ENCODE results near the gene RIBC1.
"Not testable (repeated sequence)": the region's sequence is repeated elsewhere in the genome, so short reads cannot be mapped to it uniquely, and the experiment has no call there.

Gene RIBC1

GRCh38 chrX:53422861-53423306, at the start of gene RIBC1:
Gene RIBC1, plus strand, starts transcription at chrX:53422873. Its CDS starts 3,404 bp downstream, at chrX:53426277.
- DNase-seq (ENCODE audit: low read depth), result no peak

- no peak for DNase-seq (ENCODE audit: low read depth)
Observed at GRCh38 chrX:53373307-53373706, 49.4 kb upstream of the RIBC1 start.

- no peak for DNase-seq (ENCODE audit: low read depth)
Observed at GRCh38 chrX:53374222-53374820, 48.4 kb upstream of the RIBC1 start.

GRCh38 chrX:53374923-53375322, 47.8 kb upstream of the RIBC1 start:
- no peak for DNase-seq (ENCODE audit: low read depth)

- no peak for DNase-seq (ENCODE audit: low read depth)
Observed at GRCh38 chrX:53376888-53377287, 45.8 kb upstream of the RIBC1 start.

- DNase-seq (ENCODE audit: low read depth), result no peak
Observed at GRCh38 chrX:53377464-53377863, 45.2 kb upstream of the RIBC1 start.

GRCh38 chrX:53379008-53379710, 43.5 kb upstream of the RIBC1 start:
- DNase-seq (ENCODE audit: low read depth), result no peak

- no peak for DNase-seq (ENCODE audit: low read depth)
Observed at GRCh38 chrX:53379747-53380146, 42.9 kb upstream of the RIBC1 start.

- no peak for DNase-seq (ENCODE audit: low read depth)
Observed at GRCh38 chrX:53383376-53384076, 39.1 kb upstream of the RIBC1 start.

- no peak for DNase-seq (ENCODE audit: low read depth)
Observed at GRCh38 chrX:53395605-53396298, 26.9 kb upstream of the RIBC1 start.

GRCh38 chrX:53398216-53398615, 24.5 kb upstream of the RIBC1 start:
- no peak for DNase-seq (ENCODE audit: low read depth)

GRCh38 chrX:53403535-53403934, 19.1 kb upstream of the RIBC1 start:
- DNase-seq (ENCODE audit: low read depth), result no peak

GRCh38 chrX:53412446-53412845, 10.2 kb upstream of the RIBC1 start:
- no peak for DNase-seq (ENCODE audit: low read depth)

GRCh38 chrX:53420351-53420750, 2.3 kb upstream of the RIBC1 start:
- DNase-seq (ENCODE audit: low read depth), result not testable (repeated sequence)

GRCh38 chrX:53421125-53421524, 1.5 kb upstream of the RIBC1 start:
- DNase-seq (ENCODE audit: low read depth), result no peak

GRCh38 chrX:53421772-53422085, 944 bp upstream of the RIBC1 start:
- DNase-seq (ENCODE audit: low read depth), result no peak

- peak; percentile 94 for DNase-seq (ENCODE audit: low read depth)
Observed at GRCh38 chrX:53422086-53422860, 400 bp upstream of the RIBC1 start, which contains the start of gene SMC1A. Gene SMC1A, minus strand, starts transcription at chrX:53422654. Its CDS starts 54 bp downstream, at chrX:53422600.

GRCh38 chrX:53429755-53430154, 7.1 kb downstream of the RIBC1 start:
- no peak for DNase-seq (ENCODE audit: low read depth)

GRCh38 chrX:53430231-53430630, 7.6 kb downstream of the RIBC1 start:
- no peak for DNase-seq (ENCODE audit: low read depth)

GRCh38 chrX:53433651-53434639, 11.3 kb downstream of the RIBC1 start, which contains the start of gene HSD17B10:
Gene HSD17B10, minus strand, starts transcription at chrX:53434370. Its CDS starts 25 bp downstream, at chrX:53434345.
- peak; percentile 72 for DNase-seq (ENCODE audit: low read depth)

Data from stimulated activated CD8-positive, alpha-beta memory T cell treated with anti-CD3 and anti-CD28 coated beads, Interleukin-12 subunit alpha, Interleukin-12 subunit beta, amount 100 ng/mL, for 4 hours (primary cell).